Activated T-helper 2 cell treated with anti-CD3 and anti-CD28 coated beads, Interferon-gamma antibody, Interleukin-2, Interleukin-4, amounts not matched to agents 10 μg/mL and 5 μg/mL and 100 μg/mL, durations not matched to agents 14 hours and 24 hours and 36 hours (primary cell): ENCODE data around the gene NBAS. TPM values are rescaled to one million over a fixed set of nuclear protein-coding genes. Genes with fewer than 3 reads are reported as not detected.
A peak's percentile ranks its signal among the peaks of the same experiment; 100 is the strongest.

Source experiments
- DNase-seq: peaks from one replicate; pipeline ENCODE4 v3.0.0; 2021; ENCODE audit warnings: low spot score
- H3K27ac Mint-ChIP-seq: one replicate; pipeline ENCODE4 v1.8.0; 2021; ENCODE audit warnings: mixed read lengths
- H3K27me3 Mint-ChIP-seq: one replicate; pipeline ENCODE4 v1.8.0; 2021; ENCODE audit warnings: low read depth, mixed read lengths
- H3K36me3 Mint-ChIP-seq: one replicate; pipeline ENCODE4 v1.8.0; 2021; ENCODE audit warnings: low read depth, mixed read lengths
- H3K4me1 Mint-ChIP-seq: one replicate; pipeline ENCODE4 v1.8.0; 2021; ENCODE audit warnings: low read depth, mixed read lengths
- H3K4me3 Mint-ChIP-seq: one replicate; pipeline ENCODE4 v1.8.0; 2021; ENCODE audit warnings: low read depth, mild to moderate bottlenecking, moderate library complexity, mixed read lengths
- H3K9me3 Mint-ChIP-seq: one replicate; pipeline ENCODE4 v1.8.0; 2021; ENCODE audit warnings: mixed read lengths
- intact Hi-C: fragments of 100-400 bp; cut with micrococcal nuclease; formaldehyde crosslinking; loops from one replicate; pipeline ENCODE4 v1.15.1; 2023
- total RNA-seq: library from RNA; stranded (reverse); gene quantifications from 2 replicates; pipeline ENCODE4 v1.2.3, GENCODE V29; 2022

Gene NBAS
- total RNA-seq, 1 donor from 2014 or later: 38.7 TPM

DNA sequence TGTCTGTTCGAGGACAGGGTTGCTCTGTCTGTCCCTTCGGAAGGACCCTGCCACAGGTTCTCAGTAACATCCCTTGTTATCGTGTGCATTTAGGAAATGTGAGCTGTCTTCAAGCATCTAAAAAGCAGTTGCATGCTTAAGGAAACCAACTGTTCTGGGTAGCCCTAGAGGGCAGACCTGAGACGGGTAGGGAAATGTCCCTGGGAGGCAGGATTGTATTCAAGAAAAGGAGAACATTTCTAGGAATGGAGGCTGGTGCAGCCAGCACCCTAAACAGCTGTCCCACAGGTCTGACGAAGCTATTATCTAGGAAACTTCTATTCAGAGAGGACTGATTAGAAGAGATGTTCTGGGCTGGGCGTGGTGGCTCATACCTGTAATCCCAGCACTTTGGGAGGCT is 414.2 kb downstream of the NBAS start:
- Mint-ChIP-seq H3K9me3 (no peaks in the 10 kb centered on the region), H3K36me3 (peaks cover under 1% of the 10 kb centered on the region), H3K27me3 (peaks cover 8% of the 10 kb centered on the region), H3K27ac (no peak overlapping the region), H3K4me1 (peaks cover 13% of the 10 kb centered on the region), H3K4me3 (no peak overlapping the region)
- intact Hi-C loops: no loop called here
- DNase-seq: no peak

GRCh38 chr2:15145919-15146318 is 415.2 kb downstream of the NBAS start:
- H3K9me3 Mint-ChIP-seq: peaks cover 4% of the 10 kb centered on the region
- H3K36me3 Mint-ChIP-seq: peaks cover 7% of the 10 kb centered on the region
- intact Hi-C loops: no loop called here
- no peak overlapping the region for H3K27ac Mint-ChIP-seq
- peaks cover 6% of the 10 kb centered on the region for H3K27me3 Mint-ChIP-seq
- H3K4me3 Mint-ChIP-seq: no peak overlapping the region
- DNase-seq: no peak
- peaks cover 22% of the 10 kb centered on the region for H3K4me1 Mint-ChIP-seq

- Mint-ChIP-seq H3K27ac (no peak overlapping the region), H3K9me3 (peaks cover 5% of the 10 kb centered on the region), H3K4me1 (peaks cover 23% of the 10 kb centered on the region), H3K36me3 (peaks cover 7% of the 10 kb centered on the region), H3K4me3 (no peak overlapping the region), H3K27me3 (peaks cover 6% of the 10 kb centered on the region)
- intact Hi-C loops: no loop called here
- DNase-seq: no peak
Observed at GRCh38 chr2:15145046-15145817, 415.9 kb downstream of the NBAS start.

DNA sequence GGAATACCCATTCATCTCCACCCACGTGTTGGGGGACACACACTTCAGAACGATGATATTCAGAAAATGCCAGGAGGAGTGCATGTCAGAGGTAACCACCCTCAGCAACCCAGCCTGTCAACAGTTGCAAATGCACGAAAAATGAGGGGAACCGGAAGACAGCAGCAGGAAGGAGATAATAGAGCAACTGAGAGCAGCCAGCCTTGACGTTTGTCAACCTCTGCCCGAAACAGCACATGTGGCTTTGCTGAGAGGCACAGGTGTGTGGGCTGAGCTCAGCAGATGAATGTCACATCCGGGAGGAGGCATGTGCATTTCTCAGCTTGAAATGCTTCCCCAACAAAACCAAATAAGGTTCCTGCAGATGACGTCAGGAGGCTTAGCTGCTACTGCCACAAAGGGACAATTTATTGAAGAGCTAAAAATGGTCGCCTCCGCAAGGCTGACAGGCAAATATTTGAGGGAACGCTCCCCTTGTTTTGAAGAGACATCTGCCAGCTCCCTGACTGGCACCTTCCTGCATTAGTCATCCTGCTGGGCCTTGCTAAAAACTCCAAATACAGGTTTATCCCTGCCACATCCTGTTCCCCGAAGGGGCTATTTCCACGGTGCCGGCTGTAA is 419.0 kb downstream of the NBAS start:
- Mint-ChIP-seq H3K36me3 (peaks cover 7% of the 10 kb centered on the region), H3K27me3 (no peaks in the 10 kb centered on the region), H3K9me3 (peaks cover 5% of the 10 kb centered on the region), H3K4me3 (no peak overlapping the region), H3K4me1 (peaks cover 23% of the 10 kb centered on the region), H3K27ac (peak overlapping the region; percentile 75)
- peak; percentile 63 for DNase-seq
- intact Hi-C loops: loop anchor here (1.0 kb wide), 2 partner anchors 31 to 35 kb away; no protein-coding TSS in a partner anchor

DNA sequence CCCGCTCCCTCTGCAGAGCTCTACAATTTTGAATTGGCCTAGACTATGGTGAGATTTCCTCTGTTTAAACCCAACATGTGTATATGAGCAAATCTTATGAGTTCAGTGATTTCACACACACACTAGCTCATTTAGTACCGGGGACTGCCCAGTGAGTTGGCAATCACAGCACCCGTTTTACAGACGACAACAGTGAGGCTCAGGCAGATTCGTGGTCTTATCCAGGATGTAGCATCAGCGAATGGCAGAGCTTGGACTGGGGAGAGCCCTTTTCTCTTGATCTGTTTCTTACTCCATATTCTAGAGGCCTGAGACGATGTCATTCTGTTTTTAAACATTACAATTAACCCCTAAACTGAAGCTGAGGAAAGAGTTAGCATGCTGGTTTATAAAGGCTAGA is 419.9 kb downstream of the NBAS start:
- H3K4me1 Mint-ChIP-seq: peaks cover 23% of the 10 kb centered on the region

GRCh38 chr2:15136639-15137038 is 424.5 kb downstream of the NBAS start:
- peaks cover 3% of the 10 kb centered on the region for H3K27me3 Mint-ChIP-seq
- peaks cover 4% of the 10 kb centered on the region for H3K36me3 Mint-ChIP-seq
- no peak for DNase-seq
- H3K9me3 Mint-ChIP-seq: peaks cover 5% of the 10 kb centered on the region
- intact Hi-C loops: no loop called here
- H3K4me3 Mint-ChIP-seq: no peak overlapping the region
- H3K4me1 Mint-ChIP-seq: peaks cover 7% of the 10 kb centered on the region
- H3K27ac Mint-ChIP-seq: no peak overlapping the region

More for the DNA sequence above, 419.9 kb downstream of the NBAS start:
- peaks cover 7% of the 10 kb centered on the region for H3K36me3 Mint-ChIP-seq
- peaks cover 5% of the 10 kb centered on the region for H3K9me3 Mint-ChIP-seq
- intact Hi-C loops: no loop called here
- H3K27me3 Mint-ChIP-seq: no peaks in the 10 kb centered on the region
- H3K4me3 Mint-ChIP-seq: no peak overlapping the region
- peak overlapping the region; percentile 6 for H3K27ac Mint-ChIP-seq
- DNase-seq: no peak

DNA sequence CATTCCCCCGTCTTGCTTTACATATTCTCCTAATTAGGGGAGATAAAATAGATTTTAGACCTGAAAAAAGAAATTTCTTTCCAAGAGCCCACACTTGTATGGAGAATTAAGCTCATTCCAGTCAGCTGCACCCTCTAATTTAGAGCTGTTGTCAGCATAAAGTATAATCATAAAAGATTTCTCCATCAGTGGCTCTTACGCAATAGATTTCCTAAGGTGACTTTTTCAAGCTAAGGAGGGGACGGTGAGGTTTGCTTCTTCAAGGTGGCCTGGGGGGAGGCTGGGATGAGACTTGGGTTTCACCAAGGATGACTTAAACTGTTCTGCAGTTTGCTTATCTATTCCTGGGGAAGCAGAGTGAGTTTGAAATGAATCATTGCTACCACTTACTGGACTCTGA is 426.2 kb downstream of the NBAS start:
- H3K27ac Mint-ChIP-seq: no peak overlapping the region
- DNase-seq: no peak
- H3K9me3 Mint-ChIP-seq: no peaks in the 10 kb centered on the region
- no peaks in the 10 kb centered on the region for H3K36me3 Mint-ChIP-seq
- intact Hi-C loops: no loop called here
- no peak overlapping the region for H3K4me3 Mint-ChIP-seq
- peaks cover 3% of the 10 kb centered on the region for H3K27me3 Mint-ChIP-seq
- H3K4me1 Mint-ChIP-seq: no peaks in the 10 kb centered on the region

GRCh38 chr2:15133461-15133860 is 427.7 kb downstream of the NBAS start:
- intact Hi-C loops: no loop called here
- Mint-ChIP-seq H3K27me3 (peaks cover 3% of the 10 kb centered on the region), H3K9me3 (no peaks in the 10 kb centered on the region), H3K27ac (no peak overlapping the region), H3K4me1 (no peaks in the 10 kb centered on the region), H3K36me3 (no peaks in the 10 kb centered on the region), H3K4me3 (no peak overlapping the region)
- no peak for DNase-seq

DNA sequence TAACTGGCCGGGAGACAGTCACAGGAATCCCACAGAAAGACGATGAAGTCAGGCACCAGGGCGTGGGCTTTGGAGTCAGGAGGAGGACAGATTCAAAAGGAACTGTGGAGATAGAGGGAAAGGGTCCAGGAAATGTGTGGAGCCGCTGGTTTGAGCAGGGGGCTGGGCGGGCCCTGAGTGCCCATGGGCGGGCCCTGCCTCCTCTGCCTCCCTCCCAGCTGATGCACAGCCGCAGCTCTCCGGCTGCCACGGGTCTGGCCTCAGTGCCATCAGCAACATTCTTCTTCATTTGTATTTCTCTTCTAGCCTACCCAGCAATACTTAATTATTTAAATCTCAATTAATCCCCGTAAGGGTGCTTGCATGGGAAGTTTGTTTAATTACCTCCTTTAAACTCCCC is 432.3 kb downstream of the NBAS start:
- Mint-ChIP-seq H3K9me3 (no peaks in the 10 kb centered on the region), H3K27me3 (peaks cover 3% of the 10 kb centered on the region), H3K4me3 (no peak overlapping the region), H3K4me1 (no peaks in the 10 kb centered on the region), H3K36me3 (no peaks in the 10 kb centered on the region), H3K27ac (no peak overlapping the region)
- intact Hi-C loops: no loop called here
- no peak for DNase-seq

DNA sequence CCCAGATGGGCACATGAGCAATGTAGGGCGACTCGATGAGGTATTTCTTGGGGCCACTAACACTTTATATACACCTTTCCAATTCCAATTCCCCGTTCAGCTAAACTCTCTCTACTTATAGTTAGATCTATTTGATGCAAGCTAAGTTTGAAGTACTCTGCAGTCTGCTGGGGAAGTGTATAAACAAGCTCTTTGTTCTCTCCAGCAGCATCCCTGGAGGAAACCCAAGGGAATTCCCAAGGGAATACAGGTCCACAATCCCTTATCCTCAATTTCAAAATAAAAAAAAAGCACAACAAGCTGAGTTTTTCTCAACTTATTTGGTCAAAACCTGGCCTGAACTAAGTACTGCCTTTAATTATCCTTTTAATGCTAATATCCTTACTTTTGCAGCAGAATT is 433.3 kb downstream of the NBAS start:
- DNase-seq: no peak
- H3K9me3 Mint-ChIP-seq: no peaks in the 10 kb centered on the region
- no peak overlapping the region for H3K4me3 Mint-ChIP-seq
- intact Hi-C loops: no loop called here
- no peak overlapping the region for H3K27ac Mint-ChIP-seq
- no peaks in the 10 kb centered on the region for H3K27me3 Mint-ChIP-seq
- H3K4me1 Mint-ChIP-seq: no peaks in the 10 kb centered on the region
- H3K36me3 Mint-ChIP-seq: no peaks in the 10 kb centered on the region

DNA sequence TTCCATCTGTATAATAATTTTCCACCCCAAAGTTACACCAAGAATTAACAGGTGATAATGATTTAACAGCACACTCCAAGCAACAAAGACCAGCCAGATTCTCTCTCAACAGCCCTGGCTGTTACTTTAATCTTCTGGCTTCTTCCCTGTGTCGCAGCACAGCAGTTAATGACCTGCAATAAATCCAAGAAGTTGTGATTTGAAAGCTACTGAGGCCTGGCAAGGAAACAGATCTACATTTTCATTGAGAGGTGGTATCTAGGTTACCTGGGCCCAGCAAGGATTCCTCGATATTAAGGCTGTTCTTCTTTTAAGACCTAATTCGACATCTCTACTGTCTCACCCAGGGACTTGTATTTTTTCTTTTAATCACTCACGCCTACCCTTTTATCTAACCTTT is 433.8 kb downstream of the NBAS start:
- Mint-ChIP-seq H3K4me3 (no peak overlapping the region), H3K36me3 (no peaks in the 10 kb centered on the region), H3K9me3 (no peaks in the 10 kb centered on the region), H3K27ac (no peak overlapping the region), H3K4me1 (no peaks in the 10 kb centered on the region), H3K27me3 (no peaks in the 10 kb centered on the region)
- intact Hi-C loops: no loop called here
- DNase-seq: no peak

DNA sequence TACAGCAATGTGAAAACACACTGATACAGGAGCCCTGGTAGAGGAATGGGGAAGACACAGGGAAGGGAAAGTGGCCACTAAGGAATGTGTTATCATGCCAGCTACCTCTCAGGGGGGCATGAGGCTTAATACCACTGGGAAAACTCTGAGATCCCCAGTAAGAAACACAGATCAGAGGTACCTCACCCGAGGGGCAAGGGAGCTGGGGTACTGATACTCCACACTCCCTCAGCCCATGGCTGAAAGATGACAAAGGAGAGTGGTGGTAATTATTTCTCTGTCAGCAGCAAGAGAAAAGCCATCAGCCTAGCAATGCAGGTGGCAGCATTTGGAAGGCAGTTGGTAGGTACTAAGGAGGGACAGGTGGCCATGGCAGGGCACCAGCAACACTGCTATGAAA is 434.8 kb downstream of the NBAS start:
- Mint-ChIP-seq H3K9me3 (no peaks in the 10 kb centered on the region), H3K27me3 (no peaks in the 10 kb centered on the region), H3K36me3 (no peaks in the 10 kb centered on the region), H3K27ac (no peak overlapping the region), H3K4me1 (no peaks in the 10 kb centered on the region), H3K4me3 (no peak overlapping the region)
- no peak for DNase-seq
- intact Hi-C loops: no loop called here

DNA sequence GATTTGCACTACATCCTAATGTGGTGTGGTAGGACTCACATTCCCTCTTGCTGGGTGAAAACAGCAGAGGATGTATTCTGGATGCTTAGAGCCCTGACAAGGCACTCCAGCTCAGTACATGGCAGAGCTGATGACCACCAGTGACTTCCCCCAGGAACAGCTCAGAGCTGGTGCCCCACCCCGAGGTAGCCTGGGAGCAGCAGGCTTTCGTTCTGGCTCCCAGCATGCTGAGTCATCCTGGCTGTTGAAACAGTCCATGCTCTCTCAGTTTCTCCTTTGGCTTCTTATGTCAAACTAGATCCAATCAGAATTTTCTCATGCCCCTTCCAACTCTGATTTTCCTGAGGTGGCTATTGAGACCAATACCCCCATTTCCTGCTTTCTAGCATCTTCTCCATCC is 438.2 kb downstream of the NBAS start:
- Mint-ChIP-seq H3K9me3 (no peaks in the 10 kb centered on the region), H3K4me3 (no peak overlapping the region), H3K36me3 (no peaks in the 10 kb centered on the region), H3K27ac (no peak overlapping the region), H3K4me1 (peaks cover 2% of the 10 kb centered on the region), H3K27me3 (no peaks in the 10 kb centered on the region)
- no peak for DNase-seq
- intact Hi-C loops: no loop called here
